ENCODE data around the gene MPO.

GRCh38 chr17:58275417-58275816 lies 5.3 kb downstream of the MPO start:
- TF ChIP-seq CTCF (conservative IDR thresholded peaks at IDR 0.05 in 1 of 2, IDR thresholded peaks at IDR 0.05 in 1 of 2; ENCODE audit: low read depth in 1 of 2, low read length in 2 of 2) (no peak), EZH2 (IDR thresholded peaks at IDR 0.05; ENCODE audit: low read length, missing control alignments) (no peak)
